GM12801 (cell line): ENCODE data around the gene IFFO2.

Source experiments
- TF ChIP-seq, protein P1 (sequence below): IDR thresholded peaks from one replicate; pipeline ENCODE4 v1.5.1; 2011; ENCODE audit warnings: control low read depth; ENCODE audit not compliant: insufficient read length; ENCODE audit errors: extremely low read depth

The IFFO2 gene

DNA sequence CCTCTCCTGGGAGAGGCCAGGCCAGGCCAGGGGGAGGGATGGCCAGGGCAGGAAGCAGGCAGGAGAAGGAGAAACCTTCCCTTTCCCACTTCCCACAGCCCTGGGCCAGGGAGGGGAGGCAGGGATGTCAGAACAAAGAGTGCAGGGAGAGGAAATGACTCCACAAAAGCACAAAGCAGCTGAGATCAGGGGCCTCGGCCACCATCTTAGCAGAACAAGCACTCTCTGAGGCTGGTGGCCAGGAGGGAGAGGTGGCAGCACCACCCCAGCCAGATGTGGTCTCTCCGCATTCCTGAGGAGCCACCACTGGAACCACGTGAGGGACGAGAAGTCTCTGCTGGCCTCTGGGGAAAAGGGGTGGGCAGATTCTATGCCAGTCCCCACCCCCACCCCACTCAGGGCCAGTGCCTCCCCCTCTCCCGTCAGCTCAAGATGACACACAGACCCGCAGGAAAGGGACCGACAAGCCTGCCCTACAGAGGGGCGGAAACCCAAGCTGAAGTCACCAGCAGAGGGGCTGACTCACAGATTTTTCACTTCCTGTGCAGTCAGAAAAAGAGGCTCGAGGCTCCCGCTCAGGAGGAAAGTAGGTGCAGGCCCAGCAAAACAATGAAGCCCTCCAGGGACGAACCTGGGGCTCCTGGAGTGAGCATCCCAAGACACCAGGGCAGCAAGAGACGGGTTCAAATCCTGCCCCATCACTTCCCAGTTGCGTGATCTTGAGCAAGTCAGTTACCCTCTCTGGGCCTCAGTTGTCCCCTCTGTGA is 30.0 kb downstream of the IFFO2 start:
- TF ChIP-seq, protein P1, sequence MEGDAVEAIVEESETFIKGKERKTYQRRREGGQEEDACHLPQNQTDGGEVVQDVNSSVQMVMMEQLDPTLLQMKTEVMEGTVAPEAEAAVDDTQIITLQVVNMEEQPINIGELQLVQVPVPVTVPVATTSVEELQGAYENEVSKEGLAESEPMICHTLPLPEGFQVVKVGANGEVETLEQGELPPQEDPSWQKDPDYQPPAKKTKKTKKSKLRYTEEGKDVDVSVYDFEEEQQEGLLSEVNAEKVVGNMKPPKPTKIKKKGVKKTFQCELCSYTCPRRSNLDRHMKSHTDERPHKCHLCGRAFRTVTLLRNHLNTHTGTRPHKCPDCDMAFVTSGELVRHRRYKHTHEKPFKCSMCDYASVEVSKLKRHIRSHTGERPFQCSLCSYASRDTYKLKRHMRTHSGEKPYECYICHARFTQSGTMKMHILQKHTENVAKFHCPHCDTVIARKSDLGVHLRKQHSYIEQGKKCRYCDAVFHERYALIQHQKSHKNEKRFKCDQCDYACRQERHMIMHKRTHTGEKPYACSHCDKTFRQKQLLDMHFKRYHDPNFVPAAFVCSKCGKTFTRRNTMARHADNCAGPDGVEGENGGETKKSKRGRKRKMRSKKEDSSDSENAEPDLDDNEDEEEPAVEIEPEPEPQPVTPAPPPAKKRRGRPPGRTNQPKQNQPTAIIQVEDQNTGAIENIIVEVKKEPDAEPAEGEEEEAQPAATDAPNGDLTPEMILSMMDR = no peak

DNA sequence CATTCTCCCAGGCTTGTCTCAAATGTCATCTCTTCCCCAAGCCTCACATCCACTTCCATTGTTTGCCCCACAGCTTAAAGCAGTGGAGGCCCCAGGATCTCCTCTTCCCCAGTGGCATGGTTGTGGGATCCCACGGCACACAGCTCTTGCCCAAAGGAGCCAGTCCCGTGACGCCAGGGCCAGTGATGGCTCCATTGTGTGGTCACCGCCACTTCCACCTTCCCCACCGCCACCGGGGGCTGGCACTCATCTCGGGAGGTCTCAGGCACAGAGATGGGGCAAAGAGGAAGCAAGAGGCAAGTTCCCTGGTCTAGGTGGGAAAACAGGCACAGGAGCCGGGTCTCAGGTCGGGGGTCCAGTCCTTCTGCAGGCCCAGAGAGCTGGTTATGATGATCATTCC is 31.2 kb downstream of the IFFO2 start:
- TF ChIP-seq, protein P1 = no peak

DNA sequence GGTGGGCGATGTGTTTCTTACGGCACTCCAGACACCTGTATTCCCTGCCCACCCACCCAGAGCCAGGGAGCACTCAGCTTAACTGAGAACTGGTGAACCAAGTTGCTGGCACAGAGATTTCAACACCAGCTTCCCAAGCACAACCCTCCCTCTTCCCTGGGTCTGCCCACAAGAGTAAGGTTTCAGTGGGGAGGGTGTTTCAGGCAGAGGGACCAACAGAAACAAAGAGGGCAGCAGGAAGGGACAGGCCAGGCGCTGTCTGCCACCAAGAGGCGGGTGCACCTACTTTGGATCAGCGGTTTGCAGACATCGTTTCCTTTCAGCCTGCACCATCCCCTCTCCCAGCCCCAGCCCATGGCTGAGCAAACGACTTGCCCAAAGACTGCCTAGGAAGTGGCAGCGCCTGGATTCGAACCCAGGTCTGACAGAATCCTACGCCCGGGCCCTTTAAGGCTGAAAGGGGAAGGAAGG is 32.2 kb downstream of the IFFO2 start:
- TF ChIP-seq, protein P1 = no peak

DNA sequence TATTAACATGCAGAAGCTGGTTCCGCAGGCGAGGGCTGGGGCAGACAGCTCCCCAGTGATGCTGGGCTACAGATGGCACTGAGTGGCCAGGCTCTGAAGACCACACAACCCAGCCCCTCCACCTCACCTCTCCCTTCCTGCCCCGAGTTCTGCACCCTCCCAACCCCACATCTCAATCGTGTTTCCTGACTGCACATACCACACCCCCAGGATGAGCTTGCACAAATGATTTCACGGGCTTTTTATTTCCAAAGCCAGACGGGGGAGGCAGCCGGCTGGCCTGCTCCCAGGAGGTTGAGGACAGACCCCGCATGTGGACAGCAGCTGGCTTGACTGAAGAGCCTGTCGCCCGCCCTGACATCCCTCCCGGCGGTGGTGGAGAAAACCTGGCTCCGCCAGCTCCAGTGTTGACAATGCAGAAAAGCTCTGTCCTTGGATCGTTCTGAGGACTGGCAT is 32.7 kb downstream of the IFFO2 start:
- TF ChIP-seq, protein P1 = no peak

DNA sequence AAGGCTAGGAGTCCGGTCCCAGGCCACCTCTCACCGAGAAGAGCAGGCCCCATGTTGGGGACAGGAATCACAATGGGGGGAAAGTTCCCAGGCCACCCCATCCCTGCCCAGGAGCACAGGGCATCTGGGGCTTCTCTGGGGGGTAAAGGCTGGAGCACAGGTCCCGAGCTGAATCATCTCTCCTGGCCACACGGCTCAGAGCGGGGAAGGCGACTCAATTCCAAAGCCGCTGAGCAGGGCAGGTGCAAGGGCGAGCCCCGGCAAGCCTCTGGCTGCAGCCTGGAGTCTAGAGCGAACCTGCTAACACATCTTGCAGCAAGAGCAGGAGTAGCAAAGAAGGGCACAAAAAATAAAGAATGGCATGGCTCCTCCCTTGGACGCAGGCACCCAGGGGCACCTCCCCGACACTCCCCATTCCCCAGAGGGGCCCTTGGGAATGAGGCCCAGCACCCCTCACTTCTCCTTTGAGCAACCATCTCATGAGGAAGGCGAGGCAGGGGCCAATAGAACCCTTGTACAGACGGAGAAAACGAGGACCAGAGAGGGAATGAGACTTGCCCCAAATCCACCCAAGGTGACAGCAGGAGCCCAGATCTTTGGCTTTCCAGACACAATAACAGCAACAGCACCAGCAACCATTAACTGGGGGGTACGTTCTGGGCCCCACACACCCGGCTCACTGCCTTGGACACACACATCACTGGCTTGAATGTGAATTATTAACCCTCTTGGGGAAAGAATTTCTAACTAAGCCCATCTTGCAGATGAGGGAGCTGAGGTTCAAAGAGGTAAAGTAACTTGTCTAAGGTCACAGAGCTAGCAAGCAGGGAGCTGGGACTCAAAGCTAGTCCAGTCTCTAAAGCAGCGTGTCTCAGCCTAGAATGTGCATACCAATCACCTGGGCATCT is 33.4 kb downstream of the IFFO2 start:
- TF ChIP-seq, protein P1 = no peak

DNA sequence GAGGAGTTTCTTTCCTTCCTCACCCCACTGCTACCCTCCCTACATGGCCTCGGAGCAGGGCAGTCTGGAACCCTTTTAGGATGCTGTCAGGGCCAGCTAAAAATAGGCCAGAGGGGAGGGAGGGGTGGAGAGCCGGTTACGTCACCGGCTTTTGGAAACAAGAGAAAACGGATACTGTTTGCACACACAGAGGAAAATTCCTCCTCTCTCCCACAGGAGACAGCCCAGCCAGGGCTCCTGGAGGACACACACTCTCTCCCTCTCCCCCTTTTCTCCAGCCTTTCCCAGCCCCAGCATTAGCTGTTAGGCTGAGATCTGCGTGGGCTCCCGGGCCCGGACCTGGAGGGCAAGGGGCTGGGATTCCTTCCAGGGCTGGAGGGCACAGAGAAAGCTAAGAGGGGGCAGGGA is 34.2 kb downstream of the IFFO2 start:
- TF ChIP-seq, protein P1 = no peak

DNA sequence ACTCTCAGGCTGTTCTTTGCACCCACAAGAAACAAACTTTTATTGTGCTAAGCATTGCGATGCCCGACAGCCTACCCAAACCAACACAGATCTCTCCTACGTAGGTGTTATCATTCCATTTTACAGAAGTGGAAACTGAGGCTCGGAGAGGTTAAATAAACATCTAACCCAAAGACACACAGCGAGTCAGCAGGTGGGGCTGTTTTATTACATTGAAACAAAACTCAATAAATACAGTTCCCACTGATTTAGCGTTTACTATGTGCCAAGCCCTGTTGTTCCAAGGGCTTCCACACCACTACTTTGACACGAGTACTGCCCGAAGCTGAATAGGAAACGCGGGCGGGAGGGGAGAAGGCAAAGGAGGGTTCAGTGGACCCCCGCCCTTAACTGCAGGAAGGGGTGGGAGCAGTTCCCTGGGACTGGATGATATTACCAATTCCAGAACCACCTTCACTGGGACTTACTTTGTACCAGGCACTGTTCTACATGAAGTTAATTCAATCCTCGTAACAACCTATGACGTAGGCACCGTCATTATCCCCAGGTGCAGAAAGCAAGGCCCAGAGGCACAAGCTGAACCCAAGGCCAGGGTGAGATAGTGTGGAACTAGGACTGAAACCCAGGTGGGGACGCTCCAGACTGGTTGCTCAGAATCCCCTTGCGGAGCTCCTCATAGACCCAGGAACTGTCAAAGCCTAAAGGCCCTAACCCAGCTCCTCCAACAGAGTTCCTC is 34.8 kb downstream of the IFFO2 start:
- TF ChIP-seq, protein P1 = no peak
